Activated naive CD4-positive, alpha-beta T cell treated with anti-CD3 and anti-CD28 coated beads, Interleukin-2, amount 50 U/mL, for 16 hours (primary cell): ENCODE results near the gene CAPN7.

Experiments used
- DNase-seq: peaks from one replicate; pipeline ENCODE4 v3.0.0-alpha.2; 2020

CAPN7 gene

DNA sequence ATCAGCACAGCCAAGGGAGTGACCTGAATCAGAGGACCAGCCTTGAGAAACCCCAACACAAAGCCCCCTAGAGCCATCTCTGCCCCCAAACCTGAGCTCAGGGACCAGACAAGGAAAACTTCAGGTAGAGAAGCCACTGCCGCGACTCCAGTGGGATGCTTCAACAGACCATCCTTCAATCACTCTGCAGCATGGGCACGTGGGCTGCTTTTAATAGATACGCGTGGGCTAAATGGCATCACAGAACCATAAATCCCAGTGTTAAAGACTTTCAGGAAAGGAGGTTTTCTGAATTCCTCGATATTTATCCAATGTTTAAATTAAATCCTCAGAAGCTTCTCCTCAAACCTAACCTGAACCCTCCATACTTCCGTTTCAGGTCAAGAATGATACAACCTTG lies 95.7 kb downstream of the CAPN7 start:
- DNase-seq, result no peak
